ENCODE measurements around the gene C1QTNF5.

GRCh38 chr11:119330237-119330636 lies 10.4 kb downstream of the C1QTNF5 start:
- TF ChIP-seq CTCF (conservative IDR thresholded peaks at IDR 0.05): no peak
- no peak for TF ChIP-seq EZH2 (IDR thresholded peaks at IDR 0.05; ENCODE audit: low read depth)
